DND-41 (cell line): ENCODE results near the gene PIM1.

Experiments used
- CTCF ChIP-seq: IDR thresholded peaks from 2 replicates; pipeline ENCODE4 v1.5.1; 2012; ENCODE audit warnings: borderline replicate concordance, low read length, moderate library complexity, mild to moderate bottlenecking; ENCODE audit not compliant: poor library complexity, severe bottlenecking; ENCODE audit errors: extremely low read depth
- EZH2 ChIP-seq: IDR thresholded peaks from 3 replicates; pipeline ENCODE4 v1.6.1; 2012; ENCODE audit warnings: borderline replicate concordance, low read depth, mild to moderate bottlenecking, moderate library complexity, low read length, inconsistent platforms; ENCODE audit not compliant: severe bottlenecking

DNA sequence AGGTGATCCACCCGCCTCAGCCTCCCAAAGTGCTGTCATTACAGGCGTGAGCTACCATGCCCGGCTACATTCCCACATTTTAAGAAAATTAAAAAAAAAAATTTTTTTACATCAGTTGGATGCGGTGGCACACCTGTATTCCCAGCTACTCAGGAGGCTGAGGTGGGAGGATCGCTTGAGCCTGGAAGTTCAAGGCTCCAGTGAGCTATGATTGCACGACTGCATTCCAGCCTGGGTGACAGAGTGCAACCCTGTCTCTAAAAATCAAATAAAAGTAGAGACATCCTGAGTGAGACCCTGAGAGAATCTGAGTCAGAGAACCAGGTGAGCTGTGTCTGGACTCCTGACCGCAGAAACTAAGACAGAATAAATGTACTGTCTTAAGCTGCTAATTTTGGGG is 38.8 kb downstream of the PIM1 start:
- no peak for TF ChIP-seq CTCF
- TF ChIP-seq EZH2 = no peak
